ENCODE measurements around the gene NFIA. TPM values are rescaled to one million over a fixed set of nuclear protein-coding genes. Genes with fewer than 3 reads are reported as not detected.
A peak's percentile ranks its signal among the peaks of the same experiment; 100 is the strongest.

The NFIA gene
- total and polyA plus RNA-seq, 9 of the 15 experiments (the other 6 are each of a cell fraction or from before 2014, with no cell fraction given), result 5.3 to 24.9 (median 9.8) TPM

DNA sequence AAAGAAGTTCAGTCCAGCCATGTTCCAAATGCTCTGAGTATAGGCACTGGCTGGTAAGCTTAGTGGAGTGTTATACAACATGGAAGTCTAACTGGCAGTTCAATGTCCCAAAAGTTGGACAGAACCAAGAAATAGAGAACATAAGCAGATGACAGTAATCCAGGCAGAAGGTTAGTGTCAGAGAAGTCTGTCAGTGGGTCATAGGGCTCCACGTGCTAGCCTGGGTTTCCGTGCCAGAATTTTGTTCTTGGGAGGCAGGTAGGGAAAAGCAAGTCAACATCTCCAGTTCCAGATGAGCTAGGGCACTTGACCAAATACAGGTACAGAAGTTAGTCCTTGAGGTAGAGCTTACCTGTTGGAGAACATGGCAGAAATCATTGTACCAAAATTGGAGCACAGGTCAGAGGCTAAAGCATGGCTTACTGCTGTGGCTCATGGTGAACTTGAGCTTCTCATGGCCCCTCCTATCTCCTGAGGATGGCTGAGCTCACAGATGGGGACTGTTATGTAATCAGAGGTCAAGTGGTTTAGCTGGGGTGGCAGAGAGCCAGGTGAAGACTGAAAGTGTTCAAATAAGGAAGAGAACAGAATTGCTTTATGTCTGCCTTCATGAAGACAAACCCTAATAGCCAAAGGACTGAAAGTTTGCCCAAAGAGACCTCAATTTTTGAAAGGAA lies 170.8 kb downstream of the NFIA start (continued):
- TF ChIP-seq, protein P1, sequence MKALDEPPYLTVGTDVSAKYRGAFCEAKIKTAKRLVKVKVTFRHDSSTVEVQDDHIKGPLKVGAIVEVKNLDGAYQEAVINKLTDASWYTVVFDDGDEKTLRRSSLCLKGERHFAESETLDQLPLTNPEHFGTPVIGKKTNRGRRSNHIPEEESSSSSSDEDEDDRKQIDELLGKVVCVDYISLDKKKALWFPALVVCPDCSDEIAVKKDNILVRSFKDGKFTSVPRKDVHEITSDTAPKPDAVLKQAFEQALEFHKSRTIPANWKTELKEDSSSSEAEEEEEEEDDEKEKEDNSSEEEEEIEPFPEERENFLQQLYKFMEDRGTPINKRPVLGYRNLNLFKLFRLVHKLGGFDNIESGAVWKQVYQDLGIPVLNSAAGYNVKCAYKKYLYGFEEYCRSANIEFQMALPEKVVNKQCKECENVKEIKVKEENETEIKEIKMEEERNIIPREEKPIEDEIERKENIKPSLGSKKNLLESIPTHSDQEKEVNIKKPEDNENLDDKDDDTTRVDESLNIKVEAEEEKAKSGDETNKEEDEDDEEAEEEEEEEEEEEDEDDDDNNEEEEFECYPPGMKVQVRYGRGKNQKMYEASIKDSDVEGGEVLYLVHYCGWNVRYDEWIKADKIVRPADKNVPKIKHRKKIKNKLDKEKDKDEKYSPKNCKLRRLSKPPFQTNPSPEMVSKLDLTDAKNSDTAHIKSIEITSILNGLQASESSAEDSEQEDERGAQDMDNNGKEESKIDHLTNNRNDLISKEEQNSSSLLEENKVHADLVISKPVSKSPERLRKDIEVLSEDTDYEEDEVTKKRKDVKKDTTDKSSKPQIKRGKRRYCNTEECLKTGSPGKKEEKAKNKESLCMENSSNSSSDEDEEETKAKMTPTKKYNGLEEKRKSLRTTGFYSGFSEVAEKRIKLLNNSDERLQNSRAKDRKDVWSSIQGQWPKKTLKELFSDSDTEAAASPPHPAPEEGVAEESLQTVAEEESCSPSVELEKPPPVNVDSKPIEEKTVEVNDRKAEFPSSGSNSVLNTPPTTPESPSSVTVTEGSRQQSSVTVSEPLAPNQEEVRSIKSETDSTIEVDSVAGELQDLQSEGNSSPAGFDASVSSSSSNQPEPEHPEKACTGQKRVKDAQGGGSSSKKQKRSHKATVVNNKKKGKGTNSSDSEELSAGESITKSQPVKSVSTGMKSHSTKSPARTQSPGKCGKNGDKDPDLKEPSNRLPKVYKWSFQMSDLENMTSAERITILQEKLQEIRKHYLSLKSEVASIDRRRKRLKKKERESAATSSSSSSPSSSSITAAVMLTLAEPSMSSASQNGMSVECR (CRISPR knock-in tag; IDR thresholded peaks at IDR 0.05), result no peak
- TF ChIP-seq XRCC5 (IDR thresholded peaks at IDR 0.05; ENCODE audit: low read depth, low read length), result no peak
- TF ChIP-seq TOE1 (IDR thresholded peaks at IDR 0.05; ENCODE audit: borderline replicate concordance), result 0 out of 2 replicates have a peak, but pooled peaks have one; percentile 37
- TF ChIP-seq TOE1 (CRISPR knock-in tag; IDR thresholded peaks at IDR 0.05; ENCODE audit: borderline replicate concordance, low read depth), result no peak
- TF ChIP-seq HNRNPUL1 (IDR thresholded peaks at IDR 0.05; ENCODE audit: low read length), result no peak
- no peak for TF ChIP-seq RB1 (IDR thresholded peaks at IDR 0.05; ENCODE audit: low read depth)
- peak; percentile 59; the same call in 1 of the 2 replicates for TF ChIP-seq CXXC5 (CRISPR knock-in tag; IDR thresholded peaks at IDR 0.05)
- peak; percentile 12; the same call in 1 of the 2 replicates for TF ChIP-seq TAL1 (IDR thresholded peaks at IDR 0.05)
- TF ChIP-seq, protein P2, sequence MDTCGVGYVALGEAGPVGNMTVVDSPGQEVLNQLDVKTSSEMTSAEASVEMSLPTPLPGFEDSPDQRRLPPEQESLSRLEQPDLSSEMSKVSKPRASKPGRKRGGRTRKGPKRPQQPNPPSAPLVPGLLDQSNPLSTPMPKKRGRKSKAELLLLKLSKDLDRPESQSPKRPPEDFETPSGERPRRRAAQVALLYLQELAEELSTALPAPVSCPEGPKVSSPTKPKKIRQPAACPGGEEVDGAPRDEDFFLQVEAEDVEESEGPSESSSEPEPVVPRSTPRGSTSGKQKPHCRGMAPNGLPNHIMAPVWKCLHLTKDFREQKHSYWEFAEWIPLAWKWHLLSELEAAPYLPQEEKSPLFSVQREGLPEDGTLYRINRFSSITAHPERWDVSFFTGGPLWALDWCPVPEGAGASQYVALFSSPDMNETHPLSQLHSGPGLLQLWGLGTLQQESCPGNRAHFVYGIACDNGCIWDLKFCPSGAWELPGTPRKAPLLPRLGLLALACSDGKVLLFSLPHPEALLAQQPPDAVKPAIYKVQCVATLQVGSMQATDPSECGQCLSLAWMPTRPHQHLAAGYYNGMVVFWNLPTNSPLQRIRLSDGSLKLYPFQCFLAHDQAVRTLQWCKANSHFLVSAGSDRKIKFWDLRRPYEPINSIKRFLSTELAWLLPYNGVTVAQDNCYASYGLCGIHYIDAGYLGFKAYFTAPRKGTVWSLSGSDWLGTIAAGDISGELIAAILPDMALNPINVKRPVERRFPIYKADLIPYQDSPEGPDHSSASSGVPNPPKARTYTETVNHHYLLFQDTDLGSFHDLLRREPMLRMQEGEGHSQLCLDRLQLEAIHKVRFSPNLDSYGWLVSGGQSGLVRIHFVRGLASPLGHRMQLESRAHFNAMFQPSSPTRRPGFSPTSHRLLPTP (IDR thresholded peaks at IDR 0.05; ENCODE audit: borderline replicate concordance, extremely low read depth, insufficient read length), result no peak
- TF ChIP-seq, protein P3, sequence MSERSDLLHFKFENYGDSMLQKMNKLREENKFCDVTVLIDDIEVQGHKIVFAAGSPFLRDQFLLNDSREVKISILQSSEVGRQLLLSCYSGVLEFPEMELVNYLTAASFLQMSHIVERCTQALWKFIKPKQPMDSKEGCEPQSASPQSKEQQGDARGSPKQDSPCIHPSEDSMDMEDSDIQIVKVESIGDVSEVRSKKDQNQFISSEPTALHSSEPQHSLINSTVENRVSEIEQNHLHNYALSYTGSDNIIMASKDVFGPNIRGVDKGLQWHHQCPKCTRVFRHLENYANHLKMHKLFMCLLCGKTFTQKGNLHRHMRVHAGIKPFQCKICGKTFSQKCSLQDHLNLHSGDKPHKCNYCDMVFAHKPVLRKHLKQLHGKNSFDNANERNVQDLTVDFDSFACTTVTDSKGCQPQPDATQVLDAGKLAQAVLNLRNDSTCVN (CRISPR knock-in tag; IDR thresholded peaks at IDR 0.05), result no peak
- TF ChIP-seq ZNF146 (CRISPR knock-in tag; IDR thresholded peaks at IDR 0.05; ENCODE audit: unreplicated experiment), result no peak
- TF ChIP-seq LEF1 (IDR thresholded peaks at IDR 0.05), result peak; percentile 71; the same call in 1 of the 2 replicates
- TF ChIP-seq PYGO2 (tag; IDR thresholded peaks at IDR 0.05), result no peak
- TF ChIP-seq, protein P4, sequence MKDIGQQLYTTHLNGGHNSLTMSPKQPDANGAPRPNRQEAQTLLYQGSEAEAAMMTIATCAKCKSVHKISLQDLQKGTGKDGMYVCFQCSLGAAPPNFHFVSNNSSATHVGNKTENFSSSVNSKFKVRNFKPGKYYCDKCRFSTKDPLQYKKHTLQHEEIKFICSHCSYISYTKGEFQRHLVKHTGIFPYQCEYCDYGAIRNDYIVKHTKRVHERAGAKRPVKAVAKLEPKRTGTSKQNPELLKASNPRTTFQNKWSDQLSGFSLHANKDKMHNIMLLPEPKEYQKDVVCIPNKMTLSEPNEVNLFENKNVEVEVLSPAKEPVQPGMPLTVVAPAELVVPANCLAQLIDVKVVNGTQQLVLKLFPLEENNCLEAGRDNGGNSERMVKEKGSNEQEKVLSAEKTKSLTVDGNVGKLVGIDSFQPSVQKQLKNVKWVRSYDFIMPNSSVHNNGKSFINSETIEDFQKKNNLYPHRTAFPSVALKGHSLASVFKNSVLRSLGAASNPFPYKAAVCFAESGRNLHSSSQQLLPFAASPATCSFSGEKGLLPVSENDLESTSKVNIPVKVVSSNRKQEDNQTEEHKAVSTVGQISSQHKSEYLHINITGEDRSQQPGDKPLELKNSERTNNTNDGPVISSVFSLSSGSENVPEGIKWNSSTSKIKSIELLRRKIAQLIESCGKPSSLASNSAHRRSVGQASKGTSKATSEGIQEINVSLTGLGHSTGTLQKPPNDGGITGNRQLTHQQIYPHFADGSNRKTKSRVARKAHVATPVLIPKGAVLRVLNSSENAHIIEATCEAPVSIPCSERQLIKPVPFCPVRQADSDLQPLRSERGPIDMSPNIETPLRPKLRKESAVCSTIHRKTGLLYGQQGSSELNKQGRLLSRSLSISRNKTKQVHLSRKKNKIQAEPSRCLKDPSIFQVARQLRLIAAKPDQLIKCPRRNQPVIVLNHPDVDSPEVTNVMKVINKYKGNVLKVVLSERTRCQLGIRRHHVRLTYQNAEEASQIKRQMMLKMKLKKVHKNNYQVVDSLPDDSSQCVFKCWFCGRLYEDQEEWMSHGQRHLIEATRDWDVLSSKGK (CRISPR knock-in tag; IDR thresholded peaks at IDR 0.05), result no peak
